SJCRH30 (cell line): Measurements from ENCODE around the gene ZBTB8A. TPM values are rescaled to one million over a fixed set of nuclear protein-coding genes. Genes with fewer than 3 reads are reported as not detected.
"Not testable (repeated sequence)": the region's sequence is repeated elsewhere in the genome, so short reads cannot be mapped to it uniquely, and the experiment has no call there.

Source experiments
- DNase-seq, 2 experiments: peaks; one replicate each; pipeline ENCODE4 v3.0.0-alpha.2; 2015 to 2020
- H3K27ac ChIP-seq: fragments of 250-450 bp; sonication (Bioruptor Pico); 2 replicates; pipeline ENCODE4 v1.5.1; 2020; ENCODE audit warnings: mild to moderate bottlenecking, moderate library complexity
- H3K27me3 ChIP-seq: fragments of 250-450 bp; sonication (Bioruptor Pico); 2 replicates; pipeline ENCODE4 v1.5.1; 2020; ENCODE audit warnings: mild to moderate bottlenecking, moderate library complexity
- H3K36me3 ChIP-seq: fragments of 250-450 bp; sonication (Bioruptor Pico); 2 replicates; pipeline ENCODE4 v1.5.1; 2020; ENCODE audit warnings: mild to moderate bottlenecking, moderate library complexity
- H3K4me1 ChIP-seq: fragments of 250-450 bp; sonication (Bioruptor Pico); 2 replicates; pipeline ENCODE4 v1.5.1; 2020; ENCODE audit warnings: mild to moderate bottlenecking, moderate library complexity
- H3K4me3 ChIP-seq: fragments of 250-450 bp; sonication (Bioruptor Pico); 2 replicates; pipeline ENCODE4 v1.5.1; 2020; ENCODE audit warnings: mild to moderate bottlenecking, moderate library complexity
- H3K9me3 ChIP-seq: fragments of 250-450 bp; sonication (Bioruptor Pico); replicated peaks from 2 replicates; pipeline ENCODE4 v1.5.1; 2020; ENCODE audit warnings: mild to moderate bottlenecking, moderate library complexity
- total RNA-seq: library from RNA; depleted of rRNA; stranded (reverse); fragments of >200 nt; shearing (Covaris generic); gene quantifications from 2 replicates; pipeline ENCODE4 v1.2.3, GENCODE V29; 2014

ZBTB8A gene
- total RNA-seq, 1 experiment from 2014 or later = 8.9 TPM

GRCh38 chr1:32622205-32622604, 83.0 kb downstream of the ZBTB8A start:
- Histone ChIP-seq H3K4me3 (no peak overlapping the region), H3K9me3 (no peaks in the 10 kb centered on the region), H3K36me3 (peaks cover 19% of the 10 kb centered on the region), H3K4me1 (peaks cover 4% of the 10 kb centered on the region), H3K27ac (no peak overlapping the region), H3K27me3 (no peaks in the 10 kb centered on the region)
- DNase-seq = no peak

GRCh38 chr1:32622806-32623681, 83.8 kb downstream of the ZBTB8A start:
- Histone ChIP-seq H3K9me3 (no peaks in the 10 kb centered on the region), H3K27ac (no peak overlapping the region), H3K27me3 (no peaks in the 10 kb centered on the region), H3K4me1 (peaks cover 12% of the 10 kb centered on the region), H3K36me3 (peaks cover 19% of the 10 kb centered on the region), H3K4me3 (no peak overlapping the region)
- no peak for DNase-seq

GRCh38 chr1:32623775-32624174, 84.5 kb downstream of the ZBTB8A start:
- no peaks in the 10 kb centered on the region for H3K27me3 ChIP-seq
- peaks cover 14% of the 10 kb centered on the region for H3K4me1 ChIP-seq
- no peak overlapping the region for H3K27ac ChIP-seq
- peaks cover 21% of the 10 kb centered on the region for H3K36me3 ChIP-seq
- H3K9me3 ChIP-seq = no peaks in the 10 kb centered on the region
- DNase-seq = no peak
- no peak overlapping the region for H3K4me3 ChIP-seq

- H3K4me1 ChIP-seq = peaks cover 14% of the 10 kb centered on the region
- H3K27ac ChIP-seq = no peak overlapping the region
- no peak overlapping the region for H3K4me3 ChIP-seq
- H3K27me3 ChIP-seq = no peaks in the 10 kb centered on the region
- DNase-seq = no peak
- H3K36me3 ChIP-seq = peaks cover 19% of the 10 kb centered on the region
- no peaks in the 10 kb centered on the region for H3K9me3 ChIP-seq
Measured at GRCh38 chr1:32626176-32626575, 86.9 kb downstream of the ZBTB8A start.

- H3K27ac ChIP-seq = peak overlapping the region; percentile 43
- peaks cover 14% of the 10 kb centered on the region for H3K4me1 ChIP-seq
- peak; percentile 82 to 90 for DNase-seq
- H3K4me3 ChIP-seq = no peak overlapping the region
- no peaks in the 10 kb centered on the region for H3K9me3 ChIP-seq
- H3K36me3 ChIP-seq = peaks cover 19% of the 10 kb centered on the region
- no peaks in the 10 kb centered on the region for H3K27me3 ChIP-seq
Measured at GRCh38 chr1:32627596-32628162, 88.5 kb downstream of the ZBTB8A start.

GRCh38 chr1:32630173-32630572, 90.9 kb downstream of the ZBTB8A start:
- not testable (repeated sequence) for H3K27ac ChIP-seq, DNase-seq, H3K4me3 ChIP-seq, H3K27me3 ChIP-seq, H3K9me3 ChIP-seq
- Histone ChIP-seq H3K4me1 (peaks cover 14% of the 10 kb centered on the region), H3K36me3 (peaks cover 33% of the 10 kb centered on the region)

- H3K4me1 ChIP-seq = peaks cover 5% of the 10 kb centered on the region
- H3K4me3 ChIP-seq = no peak overlapping the region
- DNase-seq = no peak
- no peaks in the 10 kb centered on the region for H3K9me3 ChIP-seq
- H3K36me3 ChIP-seq = peaks cover 32% of the 10 kb centered on the region
- H3K27ac ChIP-seq = no peak overlapping the region
- no peaks in the 10 kb centered on the region for H3K27me3 ChIP-seq
Measured at GRCh38 chr1:32632829-32633228, 93.6 kb downstream of the ZBTB8A start.

- no peaks in the 10 kb centered on the region for H3K27me3 ChIP-seq
- no peak overlapping the region for H3K4me3 ChIP-seq
- H3K4me1 ChIP-seq = no peaks in the 10 kb centered on the region
- no peak overlapping the region for H3K27ac ChIP-seq
- peaks cover 31% of the 10 kb centered on the region for H3K36me3 ChIP-seq
- DNase-seq = no peak
- no peaks in the 10 kb centered on the region for H3K9me3 ChIP-seq
Measured at GRCh38 chr1:32635508-32636277, 96.5 kb downstream of the ZBTB8A start.

GRCh38 chr1:32636914-32637645, 97.9 kb downstream of the ZBTB8A start:
- Histone ChIP-seq H3K4me3 (no peak overlapping the region), H3K4me1 (no peaks in the 10 kb centered on the region), H3K27me3 (no peaks in the 10 kb centered on the region), H3K9me3 (no peaks in the 10 kb centered on the region), H3K36me3 (peaks cover 25% of the 10 kb centered on the region), H3K27ac (no peak overlapping the region)
- DNase-seq = no peak

- Histone ChIP-seq H3K9me3 (no peaks in the 10 kb centered on the region), H3K4me3 (no peak overlapping the region), H3K36me3 (peaks cover 12% of the 10 kb centered on the region), H3K27me3 (no peaks in the 10 kb centered on the region), H3K4me1 (no peaks in the 10 kb centered on the region), H3K27ac (no peak overlapping the region)
- DNase-seq = no peak
Measured at GRCh38 chr1:32639489-32640075, 100.4 kb downstream of the ZBTB8A start.

- not testable (repeated sequence) for H3K36me3 ChIP-seq, H3K4me3 ChIP-seq, H3K9me3 ChIP-seq, H3K27ac ChIP-seq, H3K27me3 ChIP-seq, DNase-seq, H3K4me1 ChIP-seq
Measured at GRCh38 chr1:32642292-32642827, 103.1 kb downstream of the ZBTB8A start.

GRCh38 chr1:32644426-32644825, 105.2 kb downstream of the ZBTB8A start:
- Histone ChIP-seq H3K36me3 (peaks cover 4% of the 10 kb centered on the region), H3K4me3 (no peak overlapping the region), H3K9me3 (no peaks in the 10 kb centered on the region), H3K27ac (no peak overlapping the region), H3K27me3 (no peaks in the 10 kb centered on the region), H3K4me1 (no peaks in the 10 kb centered on the region)
- DNase-seq = no peak

GRCh38 chr1:32647308-32648134, 108.3 kb downstream of the ZBTB8A start:
- Histone ChIP-seq H3K4me1 (no peaks in the 10 kb centered on the region; the same call in 1 of the 2 replicates), H3K27me3 (no peaks in the 10 kb centered on the region), H3K9me3 (no peaks in the 10 kb centered on the region), H3K36me3 (peaks cover 7% of the 10 kb centered on the region), H3K27ac (no peak overlapping the region), H3K4me3 (no peak overlapping the region)
- DNase-seq = no peak
